Epithelial cell of esophagus (primary cell): ENCODE data around the gene TRAF6.
A peak's percentile ranks its signal among the peaks of the same experiment; 100 is the strongest.

Experiments used
- DNase-seq: peaks from one replicate; pipeline ENCODE4 v3.0.0; 2010; ENCODE audit warnings: low read depth
- H3K4me3 ChIP-seq: 2 replicates; pipeline ENCODE4 v1.5.1; 2011; ENCODE audit warnings: mild to moderate bottlenecking, low read length, control low read depth
- TF ChIP-seq, protein P1 (sequence below): IDR thresholded peaks from 2 replicates; pipeline ENCODE4 v1.5.1; 2011; ENCODE audit warnings: low read depth, mild to moderate bottlenecking, low read length, control low read depth, inconsistent platforms; ENCODE audit not compliant: insufficient read depth; ENCODE audit errors: missing control alignments

Gene TRAF6

DNA sequence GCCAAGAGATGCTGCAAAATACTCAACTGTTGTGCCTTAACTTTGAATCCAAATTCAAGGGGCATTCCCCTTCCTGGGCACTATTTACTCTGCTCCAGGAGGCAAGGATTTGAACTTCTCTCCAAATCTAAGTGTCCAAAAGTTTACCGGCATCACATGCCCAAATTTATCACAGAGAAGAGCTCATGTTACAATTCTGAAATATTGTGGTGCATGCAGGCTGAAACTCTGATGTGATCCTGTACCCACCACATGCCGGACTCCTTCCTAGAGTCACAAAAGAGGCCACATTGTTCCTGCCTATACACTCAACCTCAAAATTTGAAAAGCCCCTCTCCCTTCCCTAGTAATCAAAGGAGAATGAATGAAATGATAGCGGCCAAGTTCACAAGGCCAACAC is 1.3 kb downstream of the TRAF6 start:
- TF ChIP-seq, protein P1, sequence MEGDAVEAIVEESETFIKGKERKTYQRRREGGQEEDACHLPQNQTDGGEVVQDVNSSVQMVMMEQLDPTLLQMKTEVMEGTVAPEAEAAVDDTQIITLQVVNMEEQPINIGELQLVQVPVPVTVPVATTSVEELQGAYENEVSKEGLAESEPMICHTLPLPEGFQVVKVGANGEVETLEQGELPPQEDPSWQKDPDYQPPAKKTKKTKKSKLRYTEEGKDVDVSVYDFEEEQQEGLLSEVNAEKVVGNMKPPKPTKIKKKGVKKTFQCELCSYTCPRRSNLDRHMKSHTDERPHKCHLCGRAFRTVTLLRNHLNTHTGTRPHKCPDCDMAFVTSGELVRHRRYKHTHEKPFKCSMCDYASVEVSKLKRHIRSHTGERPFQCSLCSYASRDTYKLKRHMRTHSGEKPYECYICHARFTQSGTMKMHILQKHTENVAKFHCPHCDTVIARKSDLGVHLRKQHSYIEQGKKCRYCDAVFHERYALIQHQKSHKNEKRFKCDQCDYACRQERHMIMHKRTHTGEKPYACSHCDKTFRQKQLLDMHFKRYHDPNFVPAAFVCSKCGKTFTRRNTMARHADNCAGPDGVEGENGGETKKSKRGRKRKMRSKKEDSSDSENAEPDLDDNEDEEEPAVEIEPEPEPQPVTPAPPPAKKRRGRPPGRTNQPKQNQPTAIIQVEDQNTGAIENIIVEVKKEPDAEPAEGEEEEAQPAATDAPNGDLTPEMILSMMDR, result no peak
- DNase-seq, result no peak
- H3K4me3 ChIP-seq, result peak overlapping the region; percentile 98

- peak overlapping the region; percentile 98 for H3K4me3 ChIP-seq
- TF ChIP-seq, protein P1, result no peak
- DNase-seq, result peak; percentile 11
Measured at GRCh38 chr11:36507824-36508489, 2.1 kb downstream of the TRAF6 start.

- DNase-seq, result no peak
- TF ChIP-seq, protein P1, result no peak
- no peak overlapping the region for H3K4me3 ChIP-seq
Measured at GRCh38 chr11:36501236-36501635, 8.8 kb downstream of the TRAF6 start.

DNA sequence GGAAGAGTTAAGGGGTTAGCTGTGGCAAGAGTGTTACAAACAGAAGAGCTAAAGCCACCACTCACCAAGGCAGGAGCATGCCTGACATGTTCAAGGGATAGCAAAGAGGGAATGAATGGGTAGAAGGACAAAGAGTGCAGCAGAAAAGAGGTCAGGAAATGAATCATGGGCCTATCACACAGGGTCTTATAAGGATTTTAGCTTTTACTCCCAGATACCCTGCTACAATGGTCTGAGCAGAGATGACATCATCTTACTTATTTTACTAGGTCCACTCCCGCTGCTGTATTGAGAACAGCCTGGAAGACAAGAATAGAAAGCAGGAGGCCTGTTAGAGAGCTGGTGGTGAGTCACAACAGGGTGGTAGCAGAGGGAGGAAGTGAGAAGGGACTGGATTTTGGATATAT is 9.8 kb downstream of the TRAF6 start:
- peak; percentile 83 for DNase-seq
- TF ChIP-seq, protein P1, result no peak
- no peak overlapping the region for H3K4me3 ChIP-seq

GRCh38 chr11:36499315-36499714 is 10.8 kb downstream of the TRAF6 start:
- TF ChIP-seq, protein P1, result no peak
- H3K4me3 ChIP-seq, result no peak overlapping the region
- DNase-seq, result no peak

- TF ChIP-seq, protein P1, result no peak
- no peak for DNase-seq
- no peak overlapping the region for H3K4me3 ChIP-seq
Measured at GRCh38 chr11:36498721-36499120, 11.4 kb downstream of the TRAF6 start.

DNA sequence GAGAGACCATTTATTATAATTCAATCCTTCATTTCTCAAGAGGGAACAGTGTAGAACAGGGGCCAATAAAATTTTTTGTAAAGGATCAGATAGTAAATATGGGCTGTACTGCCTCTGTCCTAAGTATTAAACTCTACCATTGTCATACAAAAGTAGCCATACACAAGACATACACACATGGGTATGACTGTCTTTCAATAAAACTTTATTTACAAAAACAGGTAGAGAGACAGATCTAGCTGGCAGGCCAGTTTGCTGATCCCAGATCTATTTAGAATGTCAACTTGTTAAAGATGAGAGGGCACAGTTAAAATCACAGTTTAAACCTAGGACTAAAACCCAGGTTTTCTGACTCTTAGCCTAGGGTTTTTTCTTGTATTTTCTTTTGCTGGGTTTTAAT is 16.7 kb downstream of the TRAF6 start:
- no peak for DNase-seq
- TF ChIP-seq, protein P1, result no peak
- H3K4me3 ChIP-seq, result no peak overlapping the region
